H9 (cell line): ENCODE measurements around the gene MROH7. TPM values are rescaled to one million over a fixed set of nuclear protein-coding genes. Genes with fewer than 3 reads are reported as not detected.

Source experiments
- DNase-seq: peaks from one replicate; pipeline ENCODE4 v3.0.0-alpha.2; 2017
- H2AFZ ChIP-seq: one replicate; pipeline ENCODE4 v1.6.1; 2013; ENCODE audit warnings: mild to moderate bottlenecking, low read length, control low read depth, moderate library complexity
- H2AK5ac ChIP-seq: 2 replicates; pipeline ENCODE4 v1.6.1; 2013; ENCODE audit warnings: low read length, control low read depth, mixed read lengths; ENCODE audit not compliant: insufficient read length
- H2BK120ac ChIP-seq: one replicate; pipeline ENCODE4 v1.6.1; 2013; ENCODE audit warnings: low read depth, mild to moderate bottlenecking, low read length, control low read depth, inconsistent platforms; ENCODE audit not compliant: poor library complexity, severe bottlenecking
- H2BK12ac ChIP-seq: 2 replicates; pipeline ENCODE4 v1.6.1; 2013; ENCODE audit warnings: low read length, control low read depth, mixed read lengths, low read depth; ENCODE audit not compliant: insufficient read length
- H2BK15ac ChIP-seq: 2 replicates; pipeline ENCODE4 v1.6.1; 2013; ENCODE audit warnings: low read depth, low read length, control low read depth
- H2BK20ac ChIP-seq: one replicate; pipeline ENCODE4 v1.6.1; 2013; ENCODE audit warnings: low read depth, mild to moderate bottlenecking, low read length, control low read depth, inconsistent platforms; ENCODE audit not compliant: poor library complexity, severe bottlenecking
- H2BK5ac ChIP-seq: 2 replicates; pipeline ENCODE4 v1.6.1; 2013; ENCODE audit warnings: low read length, control low read depth, mixed read lengths; ENCODE audit not compliant: insufficient read length
- H3K14ac ChIP-seq: 2 replicates; pipeline ENCODE4 v1.6.1; 2013; ENCODE audit warnings: low read length, control low read depth; ENCODE audit not compliant: insufficient read depth
- H3K18ac ChIP-seq: 2 replicates; pipeline ENCODE4 v1.6.1; 2013; ENCODE audit warnings: low read depth, mild to moderate bottlenecking, mixed read lengths, low read length, control low read depth; ENCODE audit not compliant: insufficient read length
- H3K23ac ChIP-seq: 2 replicates; pipeline ENCODE4 v1.6.1; 2013; ENCODE audit warnings: low read length, control low read depth, mixed read lengths, low read depth; ENCODE audit not compliant: insufficient read length
- H3K23me2 ChIP-seq: 2 replicates; pipeline ENCODE4 v1.6.1; 2013; ENCODE audit warnings: low read depth, mild to moderate bottlenecking, mixed read lengths, low read length, control low read depth; ENCODE audit not compliant: insufficient read length, poor library complexity, severe bottlenecking
- H3K27ac ChIP-seq: 2 replicates; pipeline ENCODE4 v1.5.1; 2013; ENCODE audit warnings: low read length, control low read depth, mixed read lengths, low read depth; ENCODE audit not compliant: insufficient read length
- H3K27me3 ChIP-seq: 2 replicates; pipeline ENCODE4 v1.6.1; 2013; ENCODE audit warnings: low read length, control low read depth, inconsistent platforms; ENCODE audit not compliant: insufficient read depth
- H3K4ac ChIP-seq: 2 replicates; pipeline ENCODE4 v1.6.1; 2013; ENCODE audit warnings: low read depth, mild to moderate bottlenecking, control low read depth, inconsistent platforms, low read length, moderate library complexity
- H3K4me1 ChIP-seq: 2 replicates; pipeline ENCODE4 v1.6.1; 2013; ENCODE audit warnings: low read length, control low read depth, inconsistent platforms; ENCODE audit not compliant: insufficient read depth
- H3K4me2 ChIP-seq: 2 replicates; pipeline ENCODE4 v1.6.1; 2013; ENCODE audit warnings: low read length, control low read depth, mixed read lengths; ENCODE audit not compliant: insufficient read length, insufficient read depth
- H3K56ac ChIP-seq: 2 replicates; pipeline ENCODE4 v1.6.1; 2013; ENCODE audit warnings: low read depth, mild to moderate bottlenecking, mixed read lengths, low read length, control low read depth; ENCODE audit not compliant: insufficient read length
- H3K79me1 ChIP-seq: 2 replicates; pipeline ENCODE4 v1.6.1; 2013; ENCODE audit warnings: low read depth, mild to moderate bottlenecking, moderate library complexity, low read length, control low read depth, inconsistent platforms; ENCODE audit not compliant: insufficient read depth, poor library complexity, severe bottlenecking
- H3K79me2 ChIP-seq: 2 replicates; pipeline ENCODE4 v1.6.1; 2013; ENCODE audit warnings: low read length, control low read depth, inconsistent platforms; ENCODE audit not compliant: insufficient read depth
- H3K9ac ChIP-seq: 2 replicates; pipeline ENCODE4 v1.6.1; 2013; ENCODE audit warnings: low read length, control low read depth, mixed read lengths; ENCODE audit not compliant: insufficient read length; ENCODE audit errors: extremely low read depth
- H3K9me3 ChIP-seq: one replicate; pipeline ENCODE4 v1.6.1; 2013; ENCODE audit warnings: low read depth, low read length, inconsistent platforms; ENCODE audit not compliant: control insufficient read depth
- H3T11ph ChIP-seq: one replicate; pipeline ENCODE4 v1.6.1; 2013; ENCODE audit warnings: mild to moderate bottlenecking, low read length, control low read depth, inconsistent platforms
- H4K20me1 ChIP-seq: one replicate; pipeline ENCODE4 v1.6.1; 2013; ENCODE audit not compliant: control insufficient read depth, insufficient read length, insufficient read depth
- H4K5ac ChIP-seq: 2 replicates; pipeline ENCODE4 v1.6.1; 2013; ENCODE audit warnings: low read depth, mild to moderate bottlenecking, mixed read lengths, low read length, control low read depth; ENCODE audit not compliant: insufficient read length
- H4K8ac ChIP-seq: replicated peaks from 2 replicates; pipeline ENCODE4 v1.6.1; 2013; ENCODE audit warnings: low read length, control low read depth, mixed read lengths, low read depth; ENCODE audit not compliant: insufficient read length
- H4K91ac ChIP-seq: 2 replicates; pipeline ENCODE4 v1.6.1; 2013; ENCODE audit warnings: low read depth, mild to moderate bottlenecking, moderate library complexity, mixed read lengths, low read length, control low read depth; ENCODE audit not compliant: insufficient read length
- H3K27ac Mint-ChIP-seq, 3 experiments: 2 replicates in 2 of 3; 3 replicates in 1 of 3; pipeline ENCODE4 v1.8.0; 2020 to 2021; ENCODE audit warnings: mixed read lengths in 3 of 3, mild to moderate bottlenecking in 1 of 3, moderate library complexity in 1 of 3
- H3K27me3 Mint-ChIP-seq: 2 replicates; pipeline ENCODE4 v1.8.0; 2021; ENCODE audit warnings: low read depth, mild to moderate bottlenecking, moderate library complexity, mixed read lengths
- H3K36me3 Mint-ChIP-seq, 3 experiments: 2 replicates in 2 of 3; 3 replicates in 1 of 3; pipeline ENCODE4 v1.8.0; 2020 to 2021; ENCODE audit warnings: low read depth in 3 of 3, mixed read lengths in 3 of 3; ENCODE audit not compliant: insufficient read depth in 1 of 3
- H3K4me1 Mint-ChIP-seq, 2 experiments: 2 replicates each; pipeline ENCODE4 v1.8.0; 2020; ENCODE audit warnings: mixed read lengths in 2 of 2
- H3K4me3 Mint-ChIP-seq, 2 experiments: 2 replicates in 1 of 2; 3 replicates in 1 of 2; pipeline ENCODE4 v1.8.0; 2020 to 2021; ENCODE audit warnings: mild to moderate bottlenecking in 2 of 2, mixed read lengths in 2 of 2, moderate library complexity in 1 of 2
- H3K9me3 Mint-ChIP-seq, 2 experiments: 2 replicates in 1 of 2; 3 replicates in 1 of 2; pipeline ENCODE4 v1.8.0; 2020; ENCODE audit warnings: mild to moderate bottlenecking in 2 of 2, mixed read lengths in 2 of 2, moderate library complexity in 1 of 2
- WGBS: extraction: QIAGEN DNeasy Blood & Tissue Kit; methylation state at CpG from one replicate; pipeline ENCODE4 v1.1.7; 2013; ENCODE audit warnings: missing lambda C conversion rate, low lambda C conversion rate, mixed read lengths; ENCODE audit not compliant: insufficient read length; ENCODE audit errors: extremely low coverage; 5-methylcytosine and 5-hydroxymethylcytosine counted together
- total RNA-seq: library from RNA; stranded (reverse); gene quantifications from 2 replicates; pipeline ENCODE4 v1.2.1, GENCODE V29; 2021
- TF ChIP-seq, protein P1 (sequence below): fragments of 200-600 bp; sonication (generic); conservative IDR thresholded peaks from 3 replicates; pipeline ENCODE4 v1.8.0; 2021; ENCODE audit warnings: antibody characterized with exemption, mild to moderate bottlenecking

Gene MROH7
- total RNA-seq, 1 experiment from 2014 or later: 0.09 TPM

DNA sequence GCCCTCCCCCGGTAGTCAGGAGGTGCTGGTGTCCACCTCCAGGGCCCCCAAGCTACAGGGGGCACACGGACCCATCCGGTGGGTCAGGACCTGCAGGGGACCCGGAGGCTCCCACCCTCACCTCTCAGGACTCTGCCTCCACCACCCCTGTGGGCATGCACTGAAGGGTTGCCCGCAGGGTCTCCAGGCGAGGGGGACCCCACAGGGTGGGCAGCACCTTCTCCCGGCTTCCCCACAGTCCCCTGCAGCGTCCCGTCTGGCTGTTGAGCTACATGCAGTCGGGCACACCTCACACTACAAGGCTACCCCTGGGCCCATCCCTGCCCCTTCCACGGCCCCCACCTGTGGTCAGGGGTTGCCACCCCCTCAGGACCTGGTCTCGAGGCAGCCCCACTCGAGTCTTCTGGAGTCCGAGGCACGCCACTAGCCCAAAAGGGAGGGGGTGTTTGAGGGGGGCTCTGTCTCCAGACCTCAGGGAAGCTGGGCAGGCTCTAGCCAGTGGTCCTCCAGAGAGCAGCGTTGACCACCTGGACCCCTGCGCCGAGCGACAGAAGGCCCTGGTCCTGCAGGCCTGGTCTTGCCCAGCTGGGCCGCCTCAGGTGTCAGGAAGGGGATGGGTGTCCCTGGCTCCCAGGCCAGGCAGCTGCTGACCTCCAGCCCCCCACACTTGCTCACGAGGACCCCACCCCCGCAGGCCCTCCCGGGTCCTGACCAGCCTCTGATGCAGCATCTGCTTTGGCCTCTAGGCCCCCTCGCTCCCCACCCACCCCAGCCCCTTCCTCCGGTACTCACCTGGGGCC, 113.1 kb downstream of the MROH7 start:
- WGBS: no CpG with 5 or more reads among the region's 25 CpGs
- Histone ChIP-seq H2BK12ac (no peak overlapping the region), H3K23ac (no peak overlapping the region), H4K8ac (no peak overlapping the region), H3K4ac (no peak overlapping the region), H4K91ac (no peak overlapping the region), H3K27me3 (no peaks in the 10 kb centered on the region), H3K9ac (no peak overlapping the region), H3T11ph (no peak overlapping the region), H4K5ac (no peak overlapping the region), H2BK120ac (no peak overlapping the region), H3K18ac (no peak overlapping the region), H3K79me1 (no peaks in the 10 kb centered on the region), H3K79me2 (no peaks in the 10 kb centered on the region), H3K56ac (no peak overlapping the region), H3K23me2 (no peaks in the 10 kb centered on the region), H4K20me1 (peaks cover 3% of the 10 kb centered on the region), H2BK20ac (no peak overlapping the region), H3K4me1 (no peaks in the 10 kb centered on the region), H3K14ac (no peak overlapping the region), H2BK15ac (no peak overlapping the region), H3K9me3 (no peaks in the 10 kb centered on the region), H3K27ac (no peak overlapping the region), H2BK5ac (no peak overlapping the region), H2AFZ (no peak overlapping the region), H3K4me2 (no peak overlapping the region), H2AK5ac (no peak overlapping the region)
- no peak overlapping the region for H3K4me3 Mint-ChIP-seq
- peak overlapping the region in 1 of 3 experiments; percentile 65; a peak in 1 of 7 replicates for H3K27ac Mint-ChIP-seq
- H3K4me1 Mint-ChIP-seq: peaks cover 15 to 19% of the 10 kb centered on the region in 2 experiments
- peaks cover 4 to 32% (median 20%) of the 10 kb centered on the region in 3 experiments; a peak in 4 of 7 replicates for H3K36me3 Mint-ChIP-seq
- H3K27me3 Mint-ChIP-seq: no peaks in the 10 kb centered on the region
- no peaks in the 10 kb centered on the region for H3K9me3 Mint-ChIP-seq
- TF ChIP-seq, protein P1, sequence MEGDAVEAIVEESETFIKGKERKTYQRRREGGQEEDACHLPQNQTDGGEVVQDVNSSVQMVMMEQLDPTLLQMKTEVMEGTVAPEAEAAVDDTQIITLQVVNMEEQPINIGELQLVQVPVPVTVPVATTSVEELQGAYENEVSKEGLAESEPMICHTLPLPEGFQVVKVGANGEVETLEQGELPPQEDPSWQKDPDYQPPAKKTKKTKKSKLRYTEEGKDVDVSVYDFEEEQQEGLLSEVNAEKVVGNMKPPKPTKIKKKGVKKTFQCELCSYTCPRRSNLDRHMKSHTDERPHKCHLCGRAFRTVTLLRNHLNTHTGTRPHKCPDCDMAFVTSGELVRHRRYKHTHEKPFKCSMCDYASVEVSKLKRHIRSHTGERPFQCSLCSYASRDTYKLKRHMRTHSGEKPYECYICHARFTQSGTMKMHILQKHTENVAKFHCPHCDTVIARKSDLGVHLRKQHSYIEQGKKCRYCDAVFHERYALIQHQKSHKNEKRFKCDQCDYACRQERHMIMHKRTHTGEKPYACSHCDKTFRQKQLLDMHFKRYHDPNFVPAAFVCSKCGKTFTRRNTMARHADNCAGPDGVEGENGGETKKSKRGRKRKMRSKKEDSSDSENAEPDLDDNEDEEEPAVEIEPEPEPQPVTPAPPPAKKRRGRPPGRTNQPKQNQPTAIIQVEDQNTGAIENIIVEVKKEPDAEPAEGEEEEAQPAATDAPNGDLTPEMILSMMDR: no peak
- no peak for DNase-seq
